Stimulated activated CD8-positive, alpha-beta memory T cell treated with anti-CD3 and anti-CD28 coated beads, Interleukin-4, amount 100 ng/mL, for 1 hour (primary cell): Measurements from ENCODE around the gene LAMA5.
"Not testable (repeated sequence)": the region's sequence is repeated elsewhere in the genome, so short reads cannot be mapped to it uniquely, and the experiment has no call there.

Source experiments
- DNase-seq, 2 donors: peaks; one replicate each; pipeline ENCODE4 v3.0.0-alpha.2; 2020; ENCODE audit warnings: low read depth in 2 of 2, low spot score in 1 of 2

Gene LAMA5

DNA sequence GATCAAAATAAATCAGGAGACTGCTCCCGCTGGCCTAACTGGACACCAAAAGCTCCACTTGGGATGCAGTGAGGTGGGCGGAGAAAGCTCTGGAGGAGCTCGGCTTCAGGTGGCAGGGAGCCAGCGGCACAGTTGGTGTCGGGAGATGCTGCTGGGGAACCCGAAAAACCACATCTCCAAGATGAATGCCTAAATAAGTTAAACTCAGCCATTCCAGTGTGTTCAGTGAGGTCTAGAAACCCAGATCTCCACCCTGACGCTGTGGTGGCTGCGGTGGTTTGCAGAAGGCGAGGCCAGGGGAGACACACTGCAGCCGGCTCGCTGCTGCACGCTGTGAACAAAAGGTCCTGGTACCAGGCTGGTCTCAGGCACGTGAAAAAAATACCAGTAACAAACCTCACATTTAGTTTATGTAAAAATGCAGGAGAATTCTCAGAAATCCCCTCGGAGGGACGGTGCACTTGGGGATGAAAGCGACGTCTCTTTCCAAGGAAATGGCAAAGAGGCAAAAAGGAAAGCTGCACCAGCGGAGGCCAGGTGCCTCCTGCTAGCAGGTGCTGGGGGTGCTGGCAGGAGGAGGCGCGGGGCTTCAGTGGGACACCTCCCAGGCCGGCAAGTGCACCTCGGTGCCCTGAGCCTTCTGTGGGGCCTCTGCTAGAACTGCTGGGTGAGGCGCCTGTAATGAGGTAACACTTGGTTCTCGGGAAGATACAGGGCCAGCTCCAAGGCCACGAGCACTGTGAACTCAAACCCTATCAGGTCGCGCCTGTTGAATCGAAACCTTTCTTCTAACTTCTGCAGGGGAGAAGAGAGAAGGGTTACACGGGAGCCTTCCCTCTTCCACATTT lies 23.4 kb upstream of the LAMA5 start:
- no peak for DNase-seq

DNA sequence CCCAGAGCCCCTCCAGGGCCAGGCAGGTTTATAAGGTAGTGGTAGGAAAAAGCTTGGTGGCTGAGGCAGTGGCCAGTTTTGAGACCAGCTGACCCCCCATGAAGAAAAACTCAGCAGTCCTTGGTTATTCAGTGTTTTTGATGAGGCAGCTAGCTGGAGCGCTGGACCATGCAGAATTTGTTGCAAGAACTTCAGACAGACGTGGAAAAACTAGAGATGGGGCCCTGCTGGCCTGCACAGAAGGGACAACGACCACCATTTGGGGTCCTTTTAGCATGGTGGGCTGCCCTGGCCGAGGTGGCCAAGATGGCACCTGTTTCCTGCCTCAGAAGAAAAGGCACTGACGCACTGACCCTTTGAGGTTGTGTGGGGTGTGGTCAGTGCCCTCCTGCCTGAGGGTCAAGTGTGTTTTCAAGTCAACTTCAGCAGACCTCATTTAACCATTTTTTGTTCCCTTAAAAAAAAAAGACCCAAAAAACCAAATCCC lies 22.5 kb upstream of the LAMA5 start:
- no peak for DNase-seq

DNA sequence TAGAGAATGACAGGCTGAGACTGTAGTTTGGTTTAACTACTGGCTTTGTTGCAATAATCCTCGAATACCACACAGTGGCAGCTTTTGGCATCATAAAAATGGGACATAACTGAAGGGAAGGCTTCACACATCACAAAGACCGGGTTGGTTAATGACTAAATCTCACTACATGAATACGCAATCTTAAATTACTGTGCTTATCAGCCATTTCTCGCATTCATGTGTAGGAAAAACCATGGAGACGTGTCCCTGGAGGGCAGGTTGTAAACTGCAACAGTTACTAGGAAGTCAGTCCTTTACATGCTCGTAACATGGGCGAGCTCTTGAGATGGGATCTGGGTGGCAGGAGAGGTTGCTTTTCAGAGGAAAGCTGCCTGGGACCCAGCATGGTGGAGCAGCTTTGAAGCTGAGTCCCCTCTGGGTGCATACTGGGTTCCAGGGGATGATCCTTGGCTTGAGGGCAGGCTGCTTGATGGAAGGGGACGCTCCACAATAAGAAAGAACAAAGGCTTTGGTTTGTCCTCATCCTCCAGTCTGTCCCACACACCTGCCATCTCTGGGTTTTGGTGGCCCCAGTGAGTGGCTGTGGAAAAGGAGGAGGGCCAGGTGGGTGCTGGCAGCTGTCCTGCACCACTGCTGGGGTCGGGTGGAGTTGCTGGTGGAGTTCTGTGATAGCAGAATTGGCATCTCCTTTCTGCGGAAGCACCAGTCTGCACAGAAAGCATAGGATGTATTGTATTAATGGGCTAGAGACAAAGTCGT lies 21.9 kb upstream of the LAMA5 start:
- no peak for DNase-seq

DNA sequence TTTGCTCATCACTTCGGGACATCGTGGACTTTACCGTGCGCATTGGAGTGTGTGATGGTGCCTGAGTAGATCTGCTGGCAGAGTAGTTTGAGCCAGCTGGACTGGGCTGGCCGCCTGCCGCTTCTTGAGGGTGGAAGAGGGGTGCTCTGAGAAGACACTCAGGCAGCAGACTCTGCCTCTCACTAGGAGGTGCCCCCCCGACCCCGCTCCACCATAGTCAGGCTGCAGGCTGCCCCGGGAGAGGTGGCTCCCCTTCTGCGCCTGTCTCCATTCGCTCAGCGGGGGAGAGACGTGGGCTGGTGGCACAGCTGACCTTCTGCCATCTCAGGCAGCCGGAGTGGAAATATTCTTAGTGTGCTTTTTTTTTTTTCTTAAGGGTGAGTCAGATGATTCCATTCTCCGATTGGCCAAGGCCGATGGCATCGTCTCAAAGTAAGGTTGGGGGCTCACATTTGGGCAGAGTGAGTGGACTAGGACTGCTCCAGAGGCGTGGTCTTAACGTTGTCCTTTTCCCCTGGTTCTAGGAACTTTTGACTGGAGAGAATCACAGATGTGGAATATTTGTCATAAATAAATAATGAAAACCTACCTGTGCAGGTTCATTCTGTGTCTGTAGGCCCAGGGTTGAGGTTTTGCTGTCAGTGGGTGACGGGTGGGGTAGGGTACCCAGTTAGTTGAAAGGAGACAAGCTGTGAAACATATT lies 21.0 kb upstream of the LAMA5 start:
- no peak for DNase-seq

DNA sequence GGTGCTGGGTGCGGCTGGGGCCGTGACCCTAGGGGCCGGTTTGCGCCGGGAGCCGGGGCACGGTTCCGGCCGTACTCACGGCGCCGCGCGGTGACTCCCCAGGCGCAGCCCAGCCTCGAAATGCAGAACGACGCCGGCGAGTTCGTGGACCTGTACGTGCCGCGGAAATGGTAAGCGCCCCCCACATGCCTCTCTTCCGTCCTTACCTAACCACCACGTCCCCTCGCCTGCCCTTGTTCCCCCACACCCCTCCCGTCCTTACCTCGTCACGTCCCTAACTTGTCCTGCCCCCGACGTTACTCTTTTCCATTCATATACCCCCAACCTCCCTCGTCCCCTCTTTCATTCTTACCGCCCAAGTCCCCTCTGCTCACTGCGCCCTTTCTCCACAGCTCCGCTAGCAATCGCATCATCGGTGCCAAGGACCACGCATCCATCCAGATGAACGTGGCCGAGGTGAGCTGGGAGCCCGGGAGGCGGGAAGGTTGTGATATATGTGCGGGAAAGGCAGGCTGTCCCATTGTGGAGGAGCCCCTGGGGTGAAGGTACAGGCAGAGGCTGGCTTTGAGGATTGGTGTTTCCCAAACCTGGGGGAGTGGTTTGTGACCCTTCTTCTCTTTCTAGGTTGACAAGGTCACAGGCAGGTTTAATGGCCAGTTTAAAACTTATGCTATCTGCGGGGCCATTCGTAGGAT lies 20.3 kb upstream of the LAMA5 start:
- DNase-seq, result no peak

DNA sequence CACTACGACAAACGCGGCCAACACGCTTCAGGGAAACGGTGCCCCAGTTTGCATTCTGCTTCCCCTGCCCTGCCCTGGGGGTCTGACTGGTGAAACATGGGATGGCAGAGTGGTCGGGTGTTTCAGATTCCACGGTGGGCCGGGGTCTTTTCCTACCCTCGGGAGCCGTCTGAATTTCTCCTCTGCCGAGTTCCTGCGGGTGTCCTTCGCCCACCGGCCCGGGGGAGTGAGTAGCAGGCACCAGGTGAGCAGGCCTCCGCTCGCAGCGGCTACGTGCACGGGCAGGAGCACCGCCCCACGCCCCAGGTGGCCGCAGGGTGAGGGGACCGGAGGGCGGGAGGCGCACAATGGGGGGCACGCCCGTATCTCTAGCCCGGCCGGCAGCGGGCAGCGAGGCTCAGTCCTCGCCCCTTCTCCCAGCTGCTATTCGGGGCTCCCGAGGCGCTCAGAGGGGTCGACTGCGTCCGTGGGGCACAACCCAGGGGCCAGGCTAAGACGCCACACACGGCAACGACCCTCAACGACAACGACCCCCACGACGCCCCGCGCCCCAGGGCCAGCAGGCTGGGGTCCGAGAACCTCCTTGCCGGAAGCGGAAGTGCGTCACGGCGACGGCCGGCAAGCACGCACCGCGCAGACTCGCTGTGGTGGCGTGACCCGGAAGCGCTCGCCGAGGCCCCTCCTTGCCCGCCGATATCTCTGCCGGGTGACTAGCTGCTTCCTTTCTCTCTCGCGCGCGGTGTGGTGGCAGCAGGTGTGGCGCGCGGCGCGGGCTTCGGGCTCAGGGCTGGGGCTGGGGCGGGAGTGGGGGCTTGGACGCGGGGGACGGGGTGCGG lies 19.5 kb upstream of the LAMA5 start, which contains the start of gene RPS21:
RPS21 (plus strand) TSS at position 721 of the 836 bp plus-strand sequence. CDS start 236 bp downstream, outside the sequence.
- DNase-seq, result peak; percentile 72 to 84

DNA sequence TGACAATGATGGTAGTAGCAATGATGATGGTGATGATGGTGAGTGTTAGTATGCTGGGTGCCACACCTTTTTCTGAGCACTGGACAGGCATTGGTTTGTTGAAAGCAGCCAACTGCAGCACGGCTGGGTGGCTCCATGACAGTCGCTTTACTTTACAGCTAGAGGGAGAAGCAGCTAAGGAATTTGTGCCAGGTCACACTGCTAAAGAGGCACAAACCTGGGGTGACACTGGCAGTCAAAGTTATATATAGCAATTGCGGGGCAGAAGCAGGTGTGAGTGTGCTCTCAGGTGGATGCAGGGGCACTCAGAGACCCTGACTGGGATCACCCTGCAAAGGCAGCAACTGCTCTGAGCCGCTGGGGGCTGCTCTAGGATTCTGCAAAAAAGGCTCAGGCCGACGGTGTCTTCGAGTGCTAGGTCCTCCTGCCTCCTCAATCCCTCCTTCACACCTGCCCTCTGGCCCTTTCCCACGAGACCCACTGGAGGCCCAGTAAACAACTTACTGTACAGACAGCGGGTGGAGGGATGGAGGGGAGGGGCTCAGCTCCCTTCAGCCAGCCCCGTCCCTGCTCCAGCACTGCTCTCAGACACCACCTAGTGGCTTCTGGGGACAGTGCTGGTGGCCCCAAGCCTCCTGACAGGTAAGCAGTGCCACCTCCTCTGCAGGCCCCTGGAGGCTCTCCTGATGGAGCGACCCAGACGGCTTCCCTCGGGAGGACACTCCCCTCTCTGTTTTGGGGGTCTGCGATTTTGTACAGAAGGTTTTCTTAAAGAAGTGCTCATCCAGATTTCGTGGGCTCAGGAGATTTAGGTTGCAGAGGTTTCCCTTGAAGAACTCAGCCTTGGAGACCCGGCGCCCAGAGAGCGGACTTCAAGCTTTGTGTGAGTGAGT lies 15.4 kb upstream of the LAMA5 start:
- peak; percentile 33 to 60 for DNase-seq

DNA sequence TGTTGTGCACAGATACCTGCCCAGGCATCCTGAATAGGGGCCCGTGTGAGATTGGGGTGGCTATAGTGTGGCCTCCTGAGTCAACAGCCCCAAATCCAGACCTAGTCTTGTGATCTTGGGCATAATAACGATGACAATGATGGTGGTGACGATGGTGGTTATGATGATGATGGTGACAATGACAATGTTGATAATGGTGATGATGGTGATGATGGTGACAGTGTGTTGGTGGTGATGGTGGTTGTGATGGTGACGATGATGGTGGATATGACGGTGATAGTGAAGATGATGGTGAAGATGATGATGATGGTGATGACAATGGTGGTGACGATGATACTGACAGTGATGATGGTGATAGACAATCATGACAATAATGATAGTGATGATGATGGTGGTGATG lies 14.7 kb upstream of the LAMA5 start:
- DNase-seq, result no peak

DNA sequence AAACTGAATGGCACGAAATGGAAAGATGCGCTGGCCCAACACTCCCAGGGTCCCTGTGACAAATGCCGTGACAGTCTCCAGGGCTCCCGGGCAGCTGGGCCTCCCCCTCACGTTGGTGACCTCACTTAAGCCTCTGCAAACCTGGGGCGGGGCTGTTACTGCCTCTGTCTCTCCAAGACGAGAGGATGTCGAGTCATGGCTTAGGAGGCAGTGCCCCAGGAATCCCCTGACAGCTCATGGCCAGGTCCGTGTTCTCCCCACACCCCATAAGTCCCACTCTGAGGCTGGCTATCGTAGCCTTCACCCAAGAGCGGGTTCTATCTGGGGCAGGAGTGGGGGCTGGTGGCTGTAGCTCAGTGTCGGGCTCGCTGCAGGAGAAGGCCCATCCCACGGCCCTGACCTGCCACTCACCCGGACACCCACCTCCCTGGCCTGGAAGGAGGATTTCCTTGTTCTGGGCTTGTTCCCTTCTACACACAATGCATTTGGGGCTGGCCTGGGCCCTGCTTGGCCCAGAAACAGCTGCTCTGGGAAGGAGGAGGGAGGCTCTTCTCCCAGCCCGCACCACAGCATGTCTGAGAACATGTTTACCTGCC lies 14.2 kb upstream of the LAMA5 start:
- DNase-seq, result no peak

DNA sequence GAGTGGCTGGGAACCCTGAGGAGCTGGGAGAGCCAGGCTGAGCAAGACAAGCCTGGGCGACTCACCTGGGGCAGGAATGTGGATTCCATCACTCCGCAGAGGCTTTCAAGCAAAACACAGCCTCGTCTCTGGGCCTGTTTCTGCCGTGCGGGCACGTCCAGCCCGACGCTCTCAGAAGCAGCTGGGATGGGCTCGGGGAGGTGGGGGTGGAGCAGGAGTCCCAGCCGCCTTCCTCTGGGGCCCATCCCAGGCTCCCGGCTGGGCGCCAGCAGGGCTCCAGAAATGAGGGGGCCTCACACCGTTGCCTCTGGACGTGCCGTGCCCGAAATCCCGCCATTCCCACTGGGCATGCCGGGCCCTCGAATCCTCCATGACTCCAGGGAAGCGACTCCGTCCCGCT lies 11.1 kb upstream of the LAMA5 start:
- DNase-seq, result no peak

DNA sequence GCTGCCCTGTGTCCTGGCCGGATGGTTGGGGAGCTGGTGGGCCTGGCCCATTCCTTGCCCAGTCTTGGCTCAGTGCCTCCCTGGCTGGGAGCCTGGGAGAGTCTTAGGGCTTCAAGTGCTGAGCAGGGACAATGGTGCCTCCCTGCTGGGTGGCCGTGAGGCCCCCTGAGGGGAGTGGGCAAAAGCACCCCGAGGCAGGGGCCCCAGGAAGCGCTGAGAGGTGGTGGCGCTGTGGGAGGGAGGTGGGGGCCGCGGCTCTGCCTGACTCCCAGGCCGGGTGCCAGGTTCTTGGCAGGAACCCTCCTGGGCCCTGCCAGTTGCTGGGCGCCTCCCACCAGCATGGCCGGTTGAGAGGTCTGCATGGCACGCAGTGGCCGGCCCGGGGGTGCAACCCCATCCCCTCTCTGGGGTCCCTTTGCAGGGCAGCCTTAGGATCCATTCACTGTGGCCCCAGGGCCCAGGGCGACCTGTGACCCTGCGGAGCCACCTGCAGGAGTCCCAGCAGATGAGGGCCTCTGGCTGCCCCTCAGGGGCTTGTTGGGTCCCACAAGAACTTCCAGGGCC lies 10.6 kb upstream of the LAMA5 start:
- no peak for DNase-seq

DNA sequence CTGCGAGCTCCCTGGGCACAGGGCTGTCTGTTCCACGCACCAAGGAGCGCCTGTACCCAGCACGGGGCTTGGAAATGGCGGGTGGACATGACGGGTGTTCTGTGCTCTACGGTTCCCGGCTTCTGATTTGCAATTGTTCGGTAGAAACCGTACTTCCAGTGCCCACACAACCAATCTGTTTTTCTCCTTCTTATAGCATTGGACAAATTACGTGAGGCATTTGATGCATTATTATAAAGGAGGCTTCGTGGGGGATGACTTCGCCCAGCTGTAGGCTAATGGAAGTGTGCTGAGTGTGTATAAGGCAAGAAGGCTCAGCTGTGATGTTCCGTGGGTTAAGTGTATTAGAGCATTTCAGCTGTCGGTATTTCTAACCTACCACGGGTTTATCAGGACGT lies 10.0 kb upstream of the LAMA5 start:
- no peak for DNase-seq

DNA sequence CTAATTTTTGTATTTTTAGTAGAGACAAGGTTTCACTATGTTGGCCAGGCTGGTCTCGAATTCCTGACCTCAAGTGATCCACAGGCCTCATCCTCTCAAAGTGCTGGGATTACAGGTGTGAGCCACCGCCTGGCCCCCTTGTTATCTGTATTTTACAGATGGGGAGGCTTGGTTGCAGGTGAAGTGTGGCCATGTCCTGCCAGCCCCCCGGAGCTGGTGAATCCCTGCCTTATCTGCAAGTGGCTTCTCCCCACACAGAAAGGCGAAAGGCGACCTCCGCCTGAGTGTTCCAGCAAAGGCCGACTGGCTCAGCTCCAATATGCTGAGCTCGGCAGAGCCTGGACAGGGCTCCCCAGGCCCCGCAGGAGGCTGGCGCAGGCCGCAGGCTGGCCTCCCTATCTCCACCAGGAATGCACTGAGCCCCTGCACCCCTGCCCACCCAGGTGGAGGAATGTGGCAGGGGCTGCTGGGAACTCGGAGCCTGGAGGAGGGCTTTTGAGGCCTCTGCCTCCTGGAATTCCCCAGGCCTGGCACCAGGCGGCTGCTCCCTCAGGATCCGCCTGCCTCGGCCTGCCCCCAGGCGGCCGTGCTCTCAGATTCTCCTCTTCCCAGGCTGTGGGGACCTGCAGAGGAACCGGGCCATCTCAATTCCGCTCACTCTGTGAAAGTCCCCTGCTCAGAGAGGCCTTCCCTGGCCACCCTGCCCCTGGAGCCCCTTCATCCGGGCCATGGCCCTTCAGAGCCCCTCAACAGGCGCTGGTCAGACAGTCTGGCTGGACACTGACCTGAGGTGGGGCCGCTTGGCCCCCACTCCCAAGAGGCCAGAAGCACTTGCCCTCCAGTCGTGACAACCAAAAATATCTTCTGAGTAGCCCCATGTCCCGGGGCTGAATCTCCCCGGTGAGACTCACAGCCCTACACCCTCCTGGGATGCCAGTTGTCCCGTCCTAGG lies 9.3 kb upstream of the LAMA5 start:
- no peak for DNase-seq

DNA sequence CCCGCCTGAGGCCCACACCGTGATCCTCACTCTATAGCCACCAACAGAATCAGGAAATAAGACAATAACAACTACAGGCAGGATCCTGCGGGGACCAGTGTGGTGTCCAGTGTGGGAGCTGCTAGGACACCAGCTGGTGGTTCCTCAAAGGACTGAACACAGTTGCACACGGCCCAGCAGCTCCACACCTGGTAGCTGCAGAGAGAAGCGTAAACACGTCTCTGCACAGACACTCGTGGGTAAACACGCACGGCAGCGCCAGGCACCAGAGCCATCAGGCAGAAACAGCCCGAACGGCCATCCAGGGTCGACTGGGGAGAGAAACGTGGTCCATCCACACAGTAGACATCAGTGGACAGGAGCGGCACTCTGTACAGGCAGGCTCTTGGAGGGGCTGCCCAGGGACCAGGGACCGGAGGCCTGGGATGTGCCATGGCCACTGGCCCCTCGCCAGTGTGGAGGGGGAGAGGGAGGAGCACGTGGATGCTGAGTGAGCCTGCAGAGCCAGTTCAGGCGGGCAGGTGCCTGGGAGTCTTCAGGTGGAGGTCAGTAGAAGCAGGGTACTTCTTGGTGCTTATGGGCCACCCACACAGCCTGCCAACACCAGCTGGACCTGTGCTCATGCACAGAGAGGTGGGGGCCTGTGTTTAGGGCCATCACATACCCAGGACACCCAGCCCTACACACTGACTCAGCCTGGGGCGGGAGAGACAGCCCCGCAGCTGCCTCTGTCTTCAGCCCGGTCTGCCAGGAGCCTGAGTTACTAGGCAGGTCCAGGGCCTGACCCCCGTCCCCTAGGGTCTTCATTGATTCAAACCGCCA lies 7.4 kb upstream of the LAMA5 start:
- DNase-seq, result no peak

DNA sequence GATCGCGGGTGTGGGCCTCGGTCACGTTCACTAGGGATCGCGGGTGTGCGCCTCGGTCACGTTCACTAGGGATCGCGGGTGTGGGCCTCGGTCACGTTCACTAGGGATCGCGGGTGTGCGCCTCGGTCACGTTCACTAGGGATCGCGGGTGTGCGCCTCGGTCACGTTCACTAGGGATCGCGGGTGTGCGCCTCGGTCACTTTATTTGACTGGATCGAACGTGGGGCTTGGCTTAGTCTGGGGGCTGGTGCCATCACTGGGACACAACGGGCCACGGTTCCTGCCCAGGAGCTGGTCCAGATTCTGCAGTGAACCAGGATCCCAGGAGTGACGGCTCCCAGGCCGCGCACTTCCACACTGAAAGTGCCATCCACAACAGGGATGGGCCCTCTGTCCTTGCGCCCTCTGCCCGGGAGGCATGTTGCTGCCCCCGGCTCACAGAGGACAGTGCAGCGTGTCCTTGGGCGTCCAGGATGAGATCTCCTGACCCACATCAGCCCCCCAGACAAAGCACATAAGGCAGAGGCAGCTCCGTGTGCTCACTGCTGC lies 6.6 kb upstream of the LAMA5 start:
- DNase-seq, result not testable (repeated sequence)
